Measurements from ENCODE around the gene MRPL46. TPM values are rescaled to one million over a fixed set of nuclear protein-coding genes. Genes with fewer than 3 reads are reported as not detected.

Gene MRPL46
- polyA plus RNA-seq, 1 donor from 2014 or later = 41.0 TPM

GRCh38 chr15:88497109-88497765 lies 30.0 kb upstream of the MRPL46 start:
- H3K36me3 ChIP-seq (ENCODE audit: insufficient read depth, low read length) = no peaks in the 10 kb centered on the region
- H3K4me2 ChIP-seq (ENCODE audit: low read length) = no peak overlapping the region
- H3K9ac ChIP-seq (ENCODE audit: low read length) = no peak overlapping the region
- no peaks in the 10 kb centered on the region for H3F3A ChIP-seq (ENCODE audit: insufficient read depth, low read length, poor library complexity, severe bottlenecking)
- no peaks in the 10 kb centered on the region for H3K9me3 ChIP-seq (ENCODE audit: low read length)
- H3K27ac ChIP-seq (ENCODE audit: low read length) = no peak overlapping the region
- H3K4me3 ChIP-seq (ENCODE audit: low read length) = no peak overlapping the region
- H2AFZ ChIP-seq (ENCODE audit: low read depth, low read length) = no peak overlapping the region
- no peaks in the 10 kb centered on the region for H4K20me1 ChIP-seq (ENCODE audit: insufficient read depth)
- H3K79me2 ChIP-seq (replicated peaks; ENCODE audit: insufficient read depth, low read length) = no peaks in the 10 kb centered on the region
- H3K9me2 ChIP-seq (ENCODE audit: insufficient read depth, low read length) = no peaks in the 10 kb centered on the region
- TF ChIP-seq EZH2 (IDR thresholded peaks at IDR 0.05; ENCODE audit: borderline replicate concordance, insufficient read depth, low read length, poor library complexity, severe bottlenecking) (no peak), EP300 (conservative IDR thresholded peaks at IDR 0.05; ENCODE audit: poor library complexity, severe bottlenecking) (no peak), CTCF (IDR thresholded peaks at IDR 0.05; ENCODE audit: poor library complexity, severe bottlenecking) (no peak), TAF1 (IDR thresholded peaks at IDR 0.05; ENCODE audit: low read depth) (no peak), REST (IDR thresholded peaks at IDR 0.05; ENCODE audit: borderline replicate concordance) (no peak), MXI1 (conservative IDR thresholded peaks at IDR 0.05; ENCODE audit: poor library complexity, severe bottlenecking) (no peak), SMC3 (conservative IDR thresholded peaks at IDR 0.05; ENCODE audit: poor library complexity) (no peak)
- no peaks in the 10 kb centered on the region for H3K27me3 ChIP-seq (ENCODE audit: insufficient read depth, low read depth, low read length)

- H4K20me1 ChIP-seq (ENCODE audit: insufficient read depth) = no peaks in the 10 kb centered on the region
- H3K9ac ChIP-seq (ENCODE audit: low read length) = no peak overlapping the region
- no peak overlapping the region for H3K4me3 ChIP-seq (ENCODE audit: low read length)
- H3K27me3 ChIP-seq (ENCODE audit: insufficient read depth, low read depth, low read length) = no peaks in the 10 kb centered on the region
- no peaks in the 10 kb centered on the region for H3K36me3 ChIP-seq (ENCODE audit: insufficient read depth, low read length)
- no peaks in the 10 kb centered on the region for H3K79me2 ChIP-seq (replicated peaks; ENCODE audit: insufficient read depth, low read length)
- H3F3A ChIP-seq (ENCODE audit: insufficient read depth, low read length, poor library complexity, severe bottlenecking) = no peaks in the 10 kb centered on the region
- H3K9me2 ChIP-seq (ENCODE audit: insufficient read depth, low read length) = no peaks in the 10 kb centered on the region
- H3K9me3 ChIP-seq (ENCODE audit: low read length) = no peaks in the 10 kb centered on the region
- H3K27ac ChIP-seq (ENCODE audit: low read length) = no peak overlapping the region
- no peak overlapping the region for H2AFZ ChIP-seq (ENCODE audit: low read depth, low read length)
- no peak for TF ChIP-seq SMC3 (conservative IDR thresholded peaks at IDR 0.05; ENCODE audit: poor library complexity)
- TF ChIP-seq EP300 (conservative IDR thresholded peaks at IDR 0.05; ENCODE audit: poor library complexity, severe bottlenecking) = no peak
- TF ChIP-seq EZH2 (IDR thresholded peaks at IDR 0.05; ENCODE audit: borderline replicate concordance, insufficient read depth, low read length, poor library complexity, severe bottlenecking) = no peak
- no peak for TF ChIP-seq REST (IDR thresholded peaks at IDR 0.05; ENCODE audit: borderline replicate concordance)
- no peak overlapping the region for H3K4me2 ChIP-seq (ENCODE audit: low read length)
These were observed 26.7 kb upstream of the MRPL46 start for GRCh38 chr15:88493844-88494243.
